Measurements from ENCODE around the gene ZBTB40. TPM values are rescaled to one million over a fixed set of nuclear protein-coding genes. Genes with fewer than 3 reads are reported as not detected.

ZBTB40 gene
- total RNA-seq, 1 experiment from 2014 or later = 19.5 TPM

DNA sequence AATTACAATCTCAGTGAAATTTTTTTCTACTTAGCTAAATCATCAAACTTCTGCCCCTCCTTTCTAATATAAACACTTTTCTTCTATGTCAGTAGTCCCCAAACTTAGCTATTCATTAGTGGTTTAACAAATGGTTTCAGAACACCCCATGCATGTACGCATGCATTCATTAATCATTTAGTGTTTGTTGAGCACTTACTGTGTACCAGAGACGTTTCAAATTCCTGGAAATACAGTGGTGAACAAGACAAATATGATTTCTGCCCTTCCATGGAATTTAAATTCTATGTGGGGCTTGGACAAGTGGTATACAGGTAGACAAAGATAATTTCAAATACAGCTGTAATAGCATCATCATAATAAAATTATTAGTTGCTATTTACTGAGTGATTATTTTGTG, 1.5 kb downstream of the ZBTB40 start:
- intact Hi-C loops (cut with micrococcal nuclease) = no loop called here
- CTCF ChIA-PET = no interaction called here
- DNase-seq (ENCODE audit: low read depth, low spot score) (no peak), ATAC-seq (no peak)
- Histone ChIP-seq H3K4me3 (replicated peaks in 1 of 2; ENCODE audit: low read depth in 1 of 2, low read length in 2 of 2) (peak overlapping the region; percentile 79 to 85; a peak in 2 of 4 replicates), H3K27ac (ENCODE audit: low read depth, low read length) (no peak overlapping the region), H3K79me2 (ENCODE audit: insufficient read depth, low read length) (peaks cover 48% of the 10 kb centered on the region), H3K4me1 (ENCODE audit: control insufficient read depth in 1 of 2, insufficient read depth in 2 of 2, low read length in 2 of 2) (peaks cover 10 to 13% of the 10 kb centered on the region in 2 experiments), H3K9me2 (ENCODE audit: insufficient read depth) (no peaks in the 10 kb centered on the region), H2AFZ (ENCODE audit: low read depth, low read length, poor library complexity, severe bottlenecking) (no peak overlapping the region), H3K9ac (ENCODE audit: low read length) (no peak overlapping the region), H4K20me1 (ENCODE audit: insufficient read depth) (no peaks in the 10 kb centered on the region), H3K36me3 (ENCODE audit: control insufficient read depth in 1 of 2, insufficient read depth in 2 of 2, low read length in 2 of 2) (no peaks in the 10 kb centered on the region), H3K9me3 (ENCODE audit: control insufficient read depth in 1 of 2, insufficient read depth in 1 of 2, low read depth in 1 of 2, low read length in 2 of 2) (no peaks in the 10 kb centered on the region), H3K27me3 (ENCODE audit: insufficient read depth, low read length) (no peaks in the 10 kb centered on the region), H3K4me2 (ENCODE audit: low read length) (peak overlapping the region; percentile 88)
- BruUV-seq (replicated peaks) = no TSS peak
- TF ChIP-seq POLR2A (IDR thresholded peaks at IDR 0.05; ENCODE audit: borderline replicate concordance, extremely low read depth, insufficient read depth, insufficient read length) = no peak
- TF ChIP-seq JUND (IDR thresholded peaks at IDR 0.05) = no peak
- no peak for TF ChIP-seq SP1 (IDR thresholded peaks at IDR 0.05; ENCODE audit: low read depth)
- TF ChIP-seq, protein P1, sequence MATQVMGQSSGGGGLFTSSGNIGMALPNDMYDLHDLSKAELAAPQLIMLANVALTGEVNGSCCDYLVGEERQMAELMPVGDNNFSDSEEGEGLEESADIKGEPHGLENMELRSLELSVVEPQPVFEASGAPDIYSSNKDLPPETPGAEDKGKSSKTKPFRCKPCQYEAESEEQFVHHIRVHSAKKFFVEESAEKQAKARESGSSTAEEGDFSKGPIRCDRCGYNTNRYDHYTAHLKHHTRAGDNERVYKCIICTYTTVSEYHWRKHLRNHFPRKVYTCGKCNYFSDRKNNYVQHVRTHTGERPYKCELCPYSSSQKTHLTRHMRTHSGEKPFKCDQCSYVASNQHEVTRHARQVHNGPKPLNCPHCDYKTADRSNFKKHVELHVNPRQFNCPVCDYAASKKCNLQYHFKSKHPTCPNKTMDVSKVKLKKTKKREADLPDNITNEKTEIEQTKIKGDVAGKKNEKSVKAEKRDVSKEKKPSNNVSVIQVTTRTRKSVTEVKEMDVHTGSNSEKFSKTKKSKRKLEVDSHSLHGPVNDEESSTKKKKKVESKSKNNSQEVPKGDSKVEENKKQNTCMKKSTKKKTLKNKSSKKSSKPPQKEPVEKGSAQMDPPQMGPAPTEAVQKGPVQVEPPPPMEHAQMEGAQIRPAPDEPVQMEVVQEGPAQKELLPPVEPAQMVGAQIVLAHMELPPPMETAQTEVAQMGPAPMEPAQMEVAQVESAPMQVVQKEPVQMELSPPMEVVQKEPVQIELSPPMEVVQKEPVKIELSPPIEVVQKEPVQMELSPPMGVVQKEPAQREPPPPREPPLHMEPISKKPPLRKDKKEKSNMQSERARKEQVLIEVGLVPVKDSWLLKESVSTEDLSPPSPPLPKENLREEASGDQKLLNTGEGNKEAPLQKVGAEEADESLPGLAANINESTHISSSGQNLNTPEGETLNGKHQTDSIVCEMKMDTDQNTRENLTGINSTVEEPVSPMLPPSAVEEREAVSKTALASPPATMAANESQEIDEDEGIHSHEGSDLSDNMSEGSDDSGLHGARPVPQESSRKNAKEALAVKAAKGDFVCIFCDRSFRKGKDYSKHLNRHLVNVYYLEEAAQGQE (IDR thresholded peaks at IDR 0.05; ENCODE audit: low read depth) = no peak
- TF ChIP-seq, protein P2, sequence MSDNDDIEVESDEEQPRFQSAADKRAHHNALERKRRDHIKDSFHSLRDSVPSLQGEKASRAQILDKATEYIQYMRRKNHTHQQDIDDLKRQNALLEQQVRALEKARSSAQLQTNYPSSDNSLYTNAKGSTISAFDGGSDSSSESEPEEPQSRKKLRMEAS (IDR thresholded peaks at IDR 0.05) = no peak
- TF ChIP-seq EZH2phosphoT487 (IDR thresholded peaks at IDR 0.05; ENCODE audit: borderline replicate concordance) = no peak
- TF ChIP-seq EZH2 (IDR thresholded peaks at IDR 0.05) = no peak
- TF ChIP-seq SRF (IDR thresholded peaks at IDR 0.05; ENCODE audit: low read depth) = no peak
- no peak for TF ChIP-seq EGR1 (IDR thresholded peaks at IDR 0.05; ENCODE audit: low read depth)
- POLR2A ChIA-PET = interaction anchor here (0.6 kb wide), 1 partner anchor 83 kb away, joined by 7 read pairs; no protein-coding TSS in a partner anchor
- RAD21 ChIA-PET (ENCODE audit: low non-redundant PET in 1 of 2, low total read pairs in 2 of 2, uncharacterized antibody in 2 of 2, unreplicated experiment in 2 of 2) = no interaction called here

Measured in HCT116 (cell line).